SK-N-MC (cell line): ENCODE measurements around the gene SPECC1.
"Not testable (repeated sequence)": the region's sequence is repeated elsewhere in the genome, so short reads cannot be mapped to it uniquely, and the experiment has no call there.

Experiments
- DNase-seq: peaks from one replicate; pipeline ENCODE4 v3.0.0-alpha.2; 2011; ENCODE audit warnings: low read depth, low spot score
- H3K27ac ChIP-seq: fragments of 200-600 bp; sonication (generic); 2 replicates; pipeline ENCODE4 v1.5.1; 2016; ENCODE audit warnings: mixed run types
- H3K36me3 ChIP-seq: fragments of 200-600 bp; sonication (generic); 2 replicates; pipeline ENCODE4 v1.6.1; 2017; ENCODE audit warnings: antibody characterized with exemption, low read length, mixed read lengths; ENCODE audit not compliant: insufficient read depth
- H3K4me3 ChIP-seq: fragments of 200-600 bp; sonication (generic); 2 replicates; pipeline ENCODE4 v1.5.1; 2016
- H3K9ac ChIP-seq: fragments of 200-600 bp; sonication (generic); 2 replicates; pipeline ENCODE4 v1.8.0; 2017; ENCODE audit warnings: mixed run types, mixed read lengths; ENCODE audit not compliant: insufficient read length
- H3K9me3 ChIP-seq: fragments of 200-600 bp; sonication (generic); 2 replicates; pipeline ENCODE4 v1.6.1; 2017; ENCODE audit warnings: low read depth, mild to moderate bottlenecking, antibody characterized with exemption, low read length, moderate library complexity, mixed read lengths
- EZH2 ChIP-seq: fragments of 200-600 bp; sonication (generic); IDR thresholded peaks from one replicate; pipeline ENCODE4 v1.6.1; 2017; ENCODE audit warnings: antibody characterized with exemption
- FOXP2 ChIP-seq: optimal IDR thresholded peaks from 2 replicates; pipeline ENCODE3; 2011; ENCODE audit warnings: mild to moderate bottlenecking, moderate library complexity; ENCODE audit not compliant: insufficient read depth; ENCODE audit errors: extremely low read length, control extremely low read depth
- POLR2AphosphoS5 ChIP-seq: IDR thresholded peaks from 2 replicates; pipeline ENCODE4 v1.6.1; 2012; ENCODE audit warnings: mild to moderate bottlenecking, low read depth, low read length, borderline replicate concordance

The SPECC1 gene

DNA sequence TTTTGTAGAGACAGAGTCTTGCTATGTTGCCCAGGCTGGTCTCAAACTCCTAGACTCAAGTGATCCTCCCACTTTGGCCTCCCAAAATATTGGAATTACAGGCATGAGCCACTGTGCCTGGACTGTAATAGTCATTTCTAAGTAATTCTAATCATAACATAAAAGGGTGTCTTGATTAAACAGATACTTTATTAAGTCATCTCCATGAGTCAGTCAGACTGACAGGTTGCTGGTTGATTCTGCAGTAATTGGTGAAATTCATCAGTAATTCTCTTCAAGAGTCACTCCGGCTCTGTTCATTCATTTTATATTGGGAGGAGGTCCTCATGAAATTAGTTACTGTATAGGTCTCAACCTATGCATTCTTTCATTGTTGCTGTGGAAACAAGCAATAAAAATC lies 85.6 kb downstream of the SPECC1 start:
- no peaks in the 10 kb centered on the region for H3K36me3 ChIP-seq
- DNase-seq = no peak
- no peak overlapping the region for H3K4me3 ChIP-seq
- no peak overlapping the region for H3K9ac ChIP-seq
- no peaks in the 10 kb centered on the region for H3K9me3 ChIP-seq
- TF ChIP-seq FOXP2 = no peak
- no peak for TF ChIP-seq POLR2AphosphoS5
- no peak for TF ChIP-seq EZH2
- H3K27ac ChIP-seq = no peak overlapping the region

DNA sequence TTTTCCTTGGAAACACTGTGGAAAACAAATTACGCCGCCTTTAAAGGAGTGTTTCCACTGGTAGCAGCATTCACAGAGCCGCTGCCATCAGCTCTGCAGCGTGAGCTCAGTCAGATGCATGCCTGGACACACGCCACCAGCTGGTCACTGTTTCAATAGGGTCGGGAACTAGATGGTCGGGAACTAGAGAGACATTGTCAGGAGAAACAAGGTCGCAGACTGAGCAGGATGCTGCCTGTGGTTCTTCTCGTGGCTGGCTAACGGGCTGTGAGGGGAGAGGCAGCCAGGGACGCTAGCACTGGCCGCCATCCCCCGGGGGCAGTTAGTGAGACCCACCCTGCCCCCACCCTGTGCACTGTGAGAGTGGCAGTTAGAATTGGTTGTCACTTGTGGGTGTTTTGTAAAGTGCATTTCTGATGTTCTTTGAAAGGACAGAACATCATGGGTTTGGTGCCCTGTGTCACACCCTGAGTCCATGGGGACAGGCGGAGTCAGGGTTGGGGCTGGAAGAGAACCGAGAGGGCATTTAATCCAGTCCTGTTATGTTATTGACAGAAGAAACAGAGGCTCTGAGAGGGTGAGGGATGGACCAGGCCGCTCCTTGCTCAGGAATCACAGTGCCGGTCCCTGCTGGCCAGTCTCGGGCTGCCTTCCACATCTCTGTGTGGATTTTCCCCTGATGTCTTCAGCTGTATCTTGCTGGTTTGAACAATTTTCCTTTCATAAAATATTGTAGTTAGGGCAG lies 86.3 kb downstream of the SPECC1 start:
- no peak overlapping the region for H3K9ac ChIP-seq
- no peak overlapping the region for H3K4me3 ChIP-seq
- TF ChIP-seq EZH2 (no peak), FOXP2 (no peak), POLR2AphosphoS5 (no peak)
- no peaks in the 10 kb centered on the region for H3K36me3 ChIP-seq
- H3K27ac ChIP-seq = no peak overlapping the region
- no peaks in the 10 kb centered on the region for H3K9me3 ChIP-seq
- no peak for DNase-seq

DNA sequence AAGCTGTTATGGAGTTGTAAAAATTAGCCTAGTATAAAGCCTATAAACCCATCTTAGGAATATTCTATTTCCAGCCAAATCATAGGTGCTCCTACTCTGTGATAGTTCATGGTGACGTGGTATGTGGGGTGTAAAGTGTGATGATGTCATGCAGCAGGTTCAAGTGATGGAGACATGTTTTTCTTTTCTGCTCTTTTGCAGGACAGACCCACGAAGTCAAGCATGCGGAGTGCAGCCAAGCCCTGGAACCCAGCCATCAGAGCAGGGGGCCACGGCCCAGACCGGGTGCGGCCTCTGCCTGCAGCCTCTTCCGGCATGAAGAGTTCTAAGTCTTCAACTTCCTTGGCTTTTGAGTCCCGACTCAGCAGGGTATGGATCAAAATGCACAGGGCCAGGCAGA lies 87.3 kb downstream of the SPECC1 start:
- TF ChIP-seq FOXP2 = no peak
- TF ChIP-seq EZH2 = no peak
- TF ChIP-seq POLR2AphosphoS5 = no peak

DNA sequence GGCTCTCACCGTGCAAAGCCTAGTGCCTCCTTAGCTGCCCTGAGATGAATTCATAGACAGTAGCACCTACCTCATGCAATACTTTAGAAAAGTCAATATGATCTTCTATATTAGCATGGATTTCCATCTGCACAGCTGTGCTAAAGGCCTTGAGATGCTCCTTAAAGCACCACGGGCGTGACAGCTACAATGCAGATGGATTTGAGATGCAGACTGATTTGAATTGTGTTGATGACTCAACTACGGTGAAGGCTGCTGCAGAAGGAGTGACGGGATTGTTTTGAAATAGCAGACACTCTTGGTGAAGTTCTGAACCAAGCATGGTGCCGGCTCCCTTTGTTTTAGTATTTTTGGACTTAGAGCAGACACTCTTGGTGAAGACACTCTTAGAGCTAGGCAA lies 88.2 kb downstream of the SPECC1 start:
- no peaks in the 10 kb centered on the region for H3K9me3 ChIP-seq
- no peak overlapping the region for H3K4me3 ChIP-seq
- H3K27ac ChIP-seq = no peak overlapping the region
- no peaks in the 10 kb centered on the region for H3K36me3 ChIP-seq
- H3K9ac ChIP-seq = no peak overlapping the region
- no peak for DNase-seq
- no peak for TF ChIP-seq FOXP2
- no peak for TF ChIP-seq EZH2
- TF ChIP-seq POLR2AphosphoS5 = no peak

More for the DNA sequence above, 87.3 kb downstream of the SPECC1 start:
- Histone ChIP-seq H3K4me3 (no peak overlapping the region), H3K27ac (no peak overlapping the region), H3K9ac (no peak overlapping the region), H3K36me3 (no peaks in the 10 kb centered on the region), H3K9me3 (no peaks in the 10 kb centered on the region)
- DNase-seq = no peak

DNA sequence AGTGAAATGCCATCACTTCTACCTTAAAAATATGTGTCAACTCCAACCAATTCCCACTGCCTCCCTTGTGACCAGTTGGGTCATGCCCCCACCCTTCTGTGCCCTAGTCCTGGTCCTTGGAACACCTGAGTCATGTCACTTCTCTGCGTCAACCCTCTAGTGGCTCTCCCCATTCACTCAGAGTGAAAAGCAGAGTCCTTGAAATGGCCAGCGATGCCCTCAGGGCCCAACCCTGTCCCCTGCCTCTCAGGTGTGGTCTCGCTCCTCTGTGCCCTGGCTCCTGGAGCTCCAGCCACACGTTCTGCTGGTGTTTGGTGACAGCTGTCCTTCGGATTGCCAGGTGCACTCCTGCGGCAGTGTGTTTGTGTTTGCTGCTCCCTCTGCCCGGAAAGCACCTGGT lies 89.2 kb downstream of the SPECC1 start:
- no peak for DNase-seq
- TF ChIP-seq POLR2AphosphoS5 (no peak), EZH2 (no peak), FOXP2 (no peak)
- Histone ChIP-seq H3K4me3 (no peak overlapping the region), H3K9ac (no peak overlapping the region), H3K9me3 (no peaks in the 10 kb centered on the region), H3K36me3 (no peaks in the 10 kb centered on the region), H3K27ac (no peak overlapping the region)

DNA sequence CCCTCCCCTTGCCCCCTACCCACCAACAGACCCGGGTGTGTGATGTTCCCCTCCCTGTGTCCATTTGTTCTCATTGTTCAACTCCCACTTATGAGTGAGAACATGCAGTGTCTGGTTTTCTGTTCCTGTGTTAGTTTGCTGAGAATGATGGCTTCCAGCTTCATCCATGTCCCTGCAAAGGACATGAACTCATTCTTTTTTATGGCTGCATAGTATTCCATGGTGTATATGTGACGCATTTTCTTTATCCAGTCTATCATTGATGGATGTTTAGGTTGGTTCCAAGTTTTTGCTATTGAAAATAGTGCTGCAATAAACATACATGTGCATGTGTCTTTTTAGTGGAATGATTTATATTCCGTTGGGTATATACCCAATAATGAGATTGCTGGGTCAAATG lies 91.6 kb downstream of the SPECC1 start:
- not testable (repeated sequence) for H3K36me3 ChIP-seq

DNA sequence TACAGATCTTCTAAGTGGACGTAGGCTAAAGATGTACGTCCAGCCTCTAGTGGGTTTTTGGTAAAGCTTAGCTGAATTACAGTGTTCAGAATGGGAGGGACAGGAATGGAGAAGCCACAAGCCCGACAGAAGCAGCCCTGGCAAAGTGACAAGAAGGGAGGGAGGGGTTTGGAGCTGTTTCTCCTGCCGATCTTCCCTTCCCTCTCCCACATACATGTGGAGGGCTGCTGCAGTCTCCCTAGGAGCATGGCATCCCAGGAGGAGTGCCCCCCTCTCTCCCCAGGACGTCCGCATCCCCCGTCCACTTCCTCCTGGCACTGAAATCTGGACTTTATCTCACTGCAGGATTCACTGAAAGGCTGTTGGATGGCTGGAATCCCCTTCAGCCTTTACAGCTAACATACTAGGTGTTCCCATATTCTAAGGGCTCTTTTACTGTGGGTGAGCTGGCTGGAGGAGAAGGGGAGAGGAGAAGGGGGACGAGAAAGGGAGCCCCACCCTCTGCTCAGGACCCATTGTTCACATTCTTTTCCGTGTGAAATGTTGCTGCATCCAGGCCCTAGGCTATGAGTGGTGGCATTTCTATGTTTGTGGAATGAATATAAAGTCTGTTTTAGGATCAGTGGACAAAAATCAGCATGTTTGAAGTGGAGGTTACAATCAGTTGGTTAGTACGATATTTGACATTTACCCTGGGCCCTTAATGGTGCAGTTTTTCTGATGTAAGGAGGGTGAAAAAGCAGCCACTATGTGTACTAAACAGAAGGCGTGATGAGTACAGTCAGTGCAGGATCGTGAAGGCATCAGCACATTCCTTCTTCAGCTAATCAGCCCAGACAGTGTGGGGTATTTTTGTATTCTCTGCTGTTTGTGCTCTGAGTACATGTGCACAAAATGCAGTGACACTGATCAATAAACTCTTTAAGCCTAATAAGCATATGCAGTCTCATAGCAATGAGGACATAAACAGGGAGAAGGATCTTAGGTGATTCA lies 94.6 kb downstream of the SPECC1 start:
- Histone ChIP-seq H3K9ac (no peak overlapping the region), H3K27ac (no peak overlapping the region), H3K4me3 (no peak overlapping the region), H3K36me3 (no peaks in the 10 kb centered on the region), H3K9me3 (no peaks in the 10 kb centered on the region)
- no peak for TF ChIP-seq EZH2
- TF ChIP-seq POLR2AphosphoS5 = no peak
- TF ChIP-seq FOXP2 = no peak
- DNase-seq = no peak

More for the DNA sequence above, 91.6 kb downstream of the SPECC1 start:
- H3K4me3 ChIP-seq, H3K27ac ChIP-seq, H3K9me3 ChIP-seq, H3K9ac ChIP-seq, DNase-seq: not testable (repeated sequence)

DNA sequence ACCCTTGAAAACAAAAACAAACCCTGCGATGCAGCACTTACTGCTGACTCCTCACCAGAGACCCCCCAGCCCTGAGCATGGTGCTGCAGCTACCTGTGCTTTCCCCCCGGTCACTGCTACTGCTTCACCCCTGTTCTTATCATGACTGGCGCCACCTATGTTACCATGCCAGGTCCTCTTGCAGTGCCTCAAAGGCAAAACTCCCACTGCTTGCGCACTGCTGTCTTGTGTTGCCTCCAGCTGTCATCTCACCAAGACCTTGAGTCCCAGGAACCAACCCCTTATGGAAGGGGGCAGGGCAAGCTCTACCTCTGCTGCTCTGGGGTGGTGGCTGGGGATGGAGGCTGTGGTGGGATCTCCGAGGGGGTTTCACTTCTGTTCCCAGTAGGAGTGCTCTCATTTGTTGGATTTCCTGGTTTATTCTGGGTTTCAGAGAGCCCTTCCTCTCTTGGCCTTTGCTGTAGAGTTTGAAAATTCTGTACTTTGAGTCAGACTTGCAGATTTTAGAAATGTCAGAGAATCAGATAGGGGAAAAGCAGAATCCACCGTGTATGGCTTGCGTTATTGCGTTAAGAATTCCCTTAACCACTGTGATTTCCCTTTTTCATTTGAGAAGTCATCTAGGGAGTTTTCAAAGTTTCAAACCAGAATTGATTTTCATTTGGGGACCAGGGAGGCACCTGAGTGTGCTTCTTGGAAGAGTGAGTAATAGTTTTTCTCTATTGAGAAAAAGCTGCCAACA lies 96.6 kb downstream of the SPECC1 start:
- H3K4me3 ChIP-seq = no peak overlapping the region
- no peak overlapping the region for H3K9ac ChIP-seq
- no peak for DNase-seq
- no peaks in the 10 kb centered on the region for H3K9me3 ChIP-seq
- H3K27ac ChIP-seq = no peak overlapping the region
- no peaks in the 10 kb centered on the region for H3K36me3 ChIP-seq
- no peak for TF ChIP-seq POLR2AphosphoS5

DNA sequence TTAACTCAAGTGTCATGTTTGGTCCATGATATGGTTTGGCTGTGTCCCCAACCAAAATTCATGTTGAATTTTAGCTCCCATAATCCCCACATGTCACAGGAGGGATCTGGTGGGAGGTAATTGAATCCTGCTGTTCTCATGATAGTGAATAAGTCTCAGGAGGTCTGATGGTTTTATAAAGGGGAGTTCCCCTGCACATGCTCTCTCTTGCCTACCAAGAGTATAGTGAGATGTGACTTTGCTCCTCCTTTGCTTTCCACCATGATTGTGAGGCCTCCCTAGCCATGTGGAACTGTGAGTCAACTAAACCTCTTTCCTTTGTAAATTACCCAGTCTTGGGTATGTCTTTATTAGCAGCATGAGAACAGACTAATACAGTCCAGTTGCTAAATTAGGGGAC lies 97.3 kb downstream of the SPECC1 start:
- not testable (repeated sequence) for H3K36me3 ChIP-seq, H3K9ac ChIP-seq, H3K9me3 ChIP-seq, DNase-seq, H3K4me3 ChIP-seq, H3K27ac ChIP-seq
